Measurements from ENCODE around the gene AIFM2. TPM values are rescaled to one million over a fixed set of nuclear protein-coding genes. Genes with fewer than 3 reads are reported as not detected.

AIFM2 gene
- total and polyA plus RNA-seq, 2 donors (not counting 3 experiments of a cell fraction or from before 2014, with no cell fraction given) = 6.9 to 8.7 TPM

DNA sequence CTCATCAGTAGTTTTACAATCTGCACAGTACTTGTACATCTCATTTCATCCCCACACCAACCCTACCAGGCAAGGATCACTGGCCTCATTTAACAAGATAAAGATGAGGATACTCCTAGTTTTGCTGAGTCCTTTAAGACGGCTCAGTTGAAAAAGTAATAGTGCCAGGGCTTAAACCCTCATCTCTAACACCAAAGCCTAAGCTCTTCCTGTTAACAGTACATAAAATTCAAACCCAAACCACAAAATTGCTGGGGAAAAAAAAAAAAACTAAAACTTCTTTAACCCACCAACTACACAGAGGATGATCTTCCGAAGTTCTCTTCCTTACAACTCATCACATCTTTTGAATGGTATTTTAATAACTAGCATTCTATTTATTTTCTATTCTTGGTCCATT lies 36.4 kb upstream of the AIFM2 start:
- FAIRE-seq (no peak), DNase-seq (ENCODE audit: low read depth, low spot score) (no peak)
- Histone ChIP-seq H3K9ac (replicated peaks; ENCODE audit: extremely low read depth, insufficient read depth, low read length) (peak overlapping the region; percentile 98), H3K9me1 (replicated peaks; ENCODE audit: control insufficient read depth, extremely low read depth, insufficient read depth, low read length) (no peaks in the 10 kb centered on the region), H3K4me3 (replicated peaks in 1 of 3; ENCODE audit: insufficient read depth in 1 of 3, low read depth in 1 of 3, low read length in 3 of 3) (peak overlapping the region in 2 of 3 experiments; percentile 85 to 96), H3K4me2 (ENCODE audit: insufficient read depth, low read length) (peak overlapping the region; percentile 94), H3K4me1 (ENCODE audit: control insufficient read depth, extremely low read depth, insufficient read depth, low read length) (peaks cover 15% of the 10 kb centered on the region), H2AFZ (ENCODE audit: low read depth, low read length) (no peak overlapping the region), H3K27me3 (ENCODE audit: control insufficient read depth in 2 of 2, insufficient read depth in 2 of 2, low read length in 2 of 2) (no peaks in the 10 kb centered on the region), H3K36me3 (ENCODE audit: control insufficient read depth in 2 of 2, extremely low read depth in 1 of 2, insufficient read depth in 2 of 2, low read length in 2 of 2) (peaks cover 2 to 10% of the 10 kb centered on the region in 2 experiments), H3K9me3 (replicated peaks; ENCODE audit: control insufficient read depth, insufficient read depth, low read length) (no peaks in the 10 kb centered on the region), H3K27ac (ENCODE audit: insufficient read depth, low read depth, low read length) (no peak overlapping the region), H3K79me2 (ENCODE audit: control insufficient read depth, insufficient read depth, low read length) (peaks cover 61% of the 10 kb centered on the region), H4K20me1 (replicated peaks; ENCODE audit: control insufficient read depth, extremely low read depth, insufficient read depth, low read length) (no peaks in the 10 kb centered on the region)
- no peak for TF ChIP-seq FOS (IDR thresholded peaks at IDR 0.05; ENCODE audit: borderline replicate concordance, insufficient read depth, low read length)
- TF ChIP-seq MYC (IDR thresholded peaks at IDR 0.05; ENCODE audit: low read depth, low read length) = no peak
- TF ChIP-seq GATA2 (IDR thresholded peaks at IDR 0.05; ENCODE audit: insufficient read depth, insufficient read length, low read depth, low read length) = no peak
- TF ChIP-seq EZH2 (IDR thresholded peaks at IDR 0.05; ENCODE audit: borderline replicate concordance, low read depth, low read length, severe bottlenecking) = no peak
- TF ChIP-seq, protein P1, sequence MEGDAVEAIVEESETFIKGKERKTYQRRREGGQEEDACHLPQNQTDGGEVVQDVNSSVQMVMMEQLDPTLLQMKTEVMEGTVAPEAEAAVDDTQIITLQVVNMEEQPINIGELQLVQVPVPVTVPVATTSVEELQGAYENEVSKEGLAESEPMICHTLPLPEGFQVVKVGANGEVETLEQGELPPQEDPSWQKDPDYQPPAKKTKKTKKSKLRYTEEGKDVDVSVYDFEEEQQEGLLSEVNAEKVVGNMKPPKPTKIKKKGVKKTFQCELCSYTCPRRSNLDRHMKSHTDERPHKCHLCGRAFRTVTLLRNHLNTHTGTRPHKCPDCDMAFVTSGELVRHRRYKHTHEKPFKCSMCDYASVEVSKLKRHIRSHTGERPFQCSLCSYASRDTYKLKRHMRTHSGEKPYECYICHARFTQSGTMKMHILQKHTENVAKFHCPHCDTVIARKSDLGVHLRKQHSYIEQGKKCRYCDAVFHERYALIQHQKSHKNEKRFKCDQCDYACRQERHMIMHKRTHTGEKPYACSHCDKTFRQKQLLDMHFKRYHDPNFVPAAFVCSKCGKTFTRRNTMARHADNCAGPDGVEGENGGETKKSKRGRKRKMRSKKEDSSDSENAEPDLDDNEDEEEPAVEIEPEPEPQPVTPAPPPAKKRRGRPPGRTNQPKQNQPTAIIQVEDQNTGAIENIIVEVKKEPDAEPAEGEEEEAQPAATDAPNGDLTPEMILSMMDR (IDR thresholded peaks at IDR 0.05; ENCODE audit: extremely low read depth in 1 of 2, insufficient read depth in 1 of 2, low read depth in 1 of 2, low read length in 2 of 2) = no peak
- no peak for TF ChIP-seq JUN (IDR thresholded peaks at IDR 0.05; ENCODE audit: borderline replicate concordance, insufficient read depth, insufficient read length, low read depth)
- TF ChIP-seq, protein P2, sequence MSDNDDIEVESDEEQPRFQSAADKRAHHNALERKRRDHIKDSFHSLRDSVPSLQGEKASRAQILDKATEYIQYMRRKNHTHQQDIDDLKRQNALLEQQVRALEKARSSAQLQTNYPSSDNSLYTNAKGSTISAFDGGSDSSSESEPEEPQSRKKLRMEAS (IDR thresholded peaks at IDR 0.05; ENCODE audit: insufficient read depth, insufficient read length) = no peak
- TF ChIP-seq POLR2A (IDR thresholded peaks at IDR 0.05; ENCODE audit: low read depth, low read length) = no peak
- no peak for TF ChIP-seq POLR2AphosphoS5 (IDR thresholded peaks at IDR 0.05; ENCODE audit: insufficient read depth, low read depth, low read length)
- CTCF ChIA-PET = interaction anchor here (1.0 to 1.1 kb wide), 2 partner anchors 23 to 41 kb away, joined by 3 to 9 read pairs; partner anchors contain the start of gene TYSND1
- BruUV-seq (replicated peaks) = no TSS peak
- intact Hi-C loops (cut with micrococcal nuclease) = no loop called here
- POLR2A ChIA-PET = no interaction called here
- dilution Hi-C loops (cut with MboI; ENCODE audit: extremely low pct_ligation_motif_present, low sequenced_read_pairs) = no loop called here

All from endothelial cell of umbilical vein (primary cell).